Measurements from ENCODE around the gene APOL3.

GRCh38 chr22:36153501-36154422 lies 6.8 kb downstream of the APOL3 start:
- TF ChIP-seq CTCF (CRISPR knock-in tag; IDR thresholded peaks at IDR 0.05) (no peak), ZNF337 (CRISPR knock-in tag; IDR thresholded peaks at IDR 0.05; ENCODE audit: borderline replicate concordance, low read depth) (no peak), NFIB (CRISPR knock-in tag; IDR thresholded peaks at IDR 0.05; ENCODE audit: borderline replicate concordance) (no peak), DPF2 (CRISPR knock-in tag; IDR thresholded peaks at IDR 0.05; ENCODE audit: borderline replicate concordance, low read depth) (no peak), ZFP91 (CRISPR knock-in tag; IDR thresholded peaks at IDR 0.05; ENCODE audit: borderline replicate concordance) (no peak), EP300 (IDR thresholded peaks at IDR 0.05; ENCODE audit: low read depth in 2 of 2, low read length in 2 of 2) (peak in 1 of 2 experiments; percentile 39; a peak in 1 of 4 replicates), EP300 (CRISPR knock-in tag; IDR thresholded peaks at IDR 0.05; ENCODE audit: borderline replicate concordance) (no peak), ZIK1 (CRISPR knock-in tag; IDR thresholded peaks at IDR 0.05; ENCODE audit: borderline replicate concordance, low read depth) (no peak), HMG20A (CRISPR knock-in tag; IDR thresholded peaks at IDR 0.05; ENCODE audit: borderline replicate concordance) (no peak), ZNF10 (CRISPR knock-in tag; IDR thresholded peaks at IDR 0.05; ENCODE audit: borderline replicate concordance, low read depth) (no peak), HDAC6 (IDR thresholded peaks at IDR 0.05; ENCODE audit: low read depth, low read length) (no peak), MAX (IDR thresholded peaks at IDR 0.05) (no peak)

Measured in HepG2 (cell line).